ES-I3 (cell line): Measurements from ENCODE around the gene WDR7.

Experiments
- H3K36me3 ChIP-seq: 2 replicates; pipeline ENCODE4 v1.6.1; 2013; ENCODE audit warnings: mild to moderate bottlenecking, low read length, control low read depth, moderate library complexity; ENCODE audit not compliant: insufficient read depth
- H3K4me1 ChIP-seq: 2 replicates; pipeline ENCODE4 v1.6.1; 2013; ENCODE audit warnings: mild to moderate bottlenecking, control low read depth, low read length; ENCODE audit not compliant: insufficient read depth
- H3K9ac ChIP-seq: 2 replicates; pipeline ENCODE4 v1.6.1; 2013; ENCODE audit warnings: low read depth, mild to moderate bottlenecking, low read length, moderate library complexity
- H3K9me3 ChIP-seq: 2 replicates; pipeline ENCODE4 v1.6.1; 2013; ENCODE audit warnings: mild to moderate bottlenecking, low read length, moderate library complexity; ENCODE audit not compliant: control insufficient read depth, insufficient read depth

Gene WDR7

GRCh38 chr18:57051021-57051656, 400.0 kb downstream of the WDR7 start:
- Histone ChIP-seq H3K36me3 (peaks cover 10% of the 10 kb centered on the region), H3K4me1 (no peaks in the 10 kb centered on the region), H3K9ac (no peak overlapping the region), H3K9me3 (peaks cover 18% of the 10 kb centered on the region)

DNA sequence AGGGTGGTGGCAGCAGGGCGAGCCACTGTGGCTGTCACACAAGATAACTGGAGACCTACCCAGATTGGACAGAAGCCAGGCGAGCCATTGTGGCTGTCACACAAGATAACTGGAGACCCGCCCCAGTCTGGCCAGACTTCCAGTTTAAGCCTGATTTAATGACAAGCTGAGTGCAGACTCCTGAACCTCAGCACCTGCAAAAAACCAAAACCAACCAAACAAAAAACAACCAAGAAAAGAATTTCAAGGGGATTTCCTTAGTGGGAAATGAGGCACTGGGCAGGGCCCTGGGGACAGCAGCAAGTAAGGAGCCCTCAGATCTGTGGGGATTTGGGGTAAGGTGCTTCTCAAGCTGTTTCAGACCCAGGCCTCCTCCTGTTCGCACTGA, 400.5 kb downstream of the WDR7 start:
- H3K9ac ChIP-seq = no peak overlapping the region
- H3K4me1 ChIP-seq = no peaks in the 10 kb centered on the region
- peaks cover 16% of the 10 kb centered on the region for H3K9me3 ChIP-seq
- H3K36me3 ChIP-seq = peaks cover 13% of the 10 kb centered on the region

- Histone ChIP-seq H3K36me3 (peaks cover 18% of the 10 kb centered on the region), H3K9ac (no peak overlapping the region), H3K4me1 (no peaks in the 10 kb centered on the region), H3K9me3 (peaks cover 16% of the 10 kb centered on the region)
Measured at GRCh38 chr18:57052173-57052572, 401.0 kb downstream of the WDR7 start.

DNA sequence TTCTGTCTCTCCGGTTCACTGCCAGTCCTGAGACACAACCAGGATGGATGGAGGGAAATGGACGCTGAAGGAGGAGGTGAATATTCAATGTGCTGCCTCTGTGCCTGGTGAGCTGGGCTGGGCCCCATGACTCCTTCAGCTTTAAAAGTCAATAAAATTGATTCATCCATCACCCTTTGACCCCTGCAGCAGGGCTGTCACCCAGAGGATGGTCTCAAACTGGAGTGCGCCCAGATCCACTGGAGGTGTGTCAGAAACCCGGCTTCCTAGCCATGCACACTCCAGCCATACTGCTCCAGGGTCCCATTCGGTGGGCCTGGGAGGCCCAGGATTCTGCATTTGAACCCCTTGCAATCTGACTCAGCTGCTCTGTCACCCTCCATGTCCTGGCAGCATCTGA, 401.6 kb downstream of the WDR7 start:
- no peak overlapping the region for H3K9ac ChIP-seq
- H3K9me3 ChIP-seq = peaks cover 16% of the 10 kb centered on the region
- no peaks in the 10 kb centered on the region for H3K4me1 ChIP-seq
- peaks cover 24% of the 10 kb centered on the region for H3K36me3 ChIP-seq

GRCh38 chr18:57054891-57055290, 403.7 kb downstream of the WDR7 start:
- Histone ChIP-seq H3K9me3 (peaks cover 16% of the 10 kb centered on the region), H3K9ac (no peak overlapping the region), H3K36me3 (peaks cover 32% of the 10 kb centered on the region), H3K4me1 (no peaks in the 10 kb centered on the region)

GRCh38 chr18:57057890-57058289, 406.7 kb downstream of the WDR7 start:
- H3K36me3 ChIP-seq = peaks cover 38% of the 10 kb centered on the region
- no peaks in the 10 kb centered on the region for H3K4me1 ChIP-seq
- no peak overlapping the region for H3K9ac ChIP-seq
- peaks cover 16% of the 10 kb centered on the region for H3K9me3 ChIP-seq

- no peak overlapping the region for H3K9ac ChIP-seq
- peaks cover 46% of the 10 kb centered on the region for H3K36me3 ChIP-seq
- H3K4me1 ChIP-seq = peaks cover 4% of the 10 kb centered on the region; the same call in 1 of the 2 replicates
- peaks cover 13% of the 10 kb centered on the region for H3K9me3 ChIP-seq
Measured at GRCh38 chr18:57058734-57059133, 407.6 kb downstream of the WDR7 start.

- peaks cover 9% of the 10 kb centered on the region; the same call in 1 of the 2 replicates for H3K4me1 ChIP-seq
- no peak overlapping the region for H3K9ac ChIP-seq
- peaks cover 52% of the 10 kb centered on the region for H3K36me3 ChIP-seq
- peaks cover 10% of the 10 kb centered on the region for H3K9me3 ChIP-seq
Measured at GRCh38 chr18:57059366-57059765, 408.2 kb downstream of the WDR7 start.

- H3K9me3 ChIP-seq = no peaks in the 10 kb centered on the region
- no peak overlapping the region for H3K9ac ChIP-seq
- H3K4me1 ChIP-seq = peaks cover 11% of the 10 kb centered on the region; the same call in 1 of the 2 replicates
- peaks cover 47% of the 10 kb centered on the region for H3K36me3 ChIP-seq
Measured at GRCh38 chr18:57060814-57061213, 409.7 kb downstream of the WDR7 start.

DNA sequence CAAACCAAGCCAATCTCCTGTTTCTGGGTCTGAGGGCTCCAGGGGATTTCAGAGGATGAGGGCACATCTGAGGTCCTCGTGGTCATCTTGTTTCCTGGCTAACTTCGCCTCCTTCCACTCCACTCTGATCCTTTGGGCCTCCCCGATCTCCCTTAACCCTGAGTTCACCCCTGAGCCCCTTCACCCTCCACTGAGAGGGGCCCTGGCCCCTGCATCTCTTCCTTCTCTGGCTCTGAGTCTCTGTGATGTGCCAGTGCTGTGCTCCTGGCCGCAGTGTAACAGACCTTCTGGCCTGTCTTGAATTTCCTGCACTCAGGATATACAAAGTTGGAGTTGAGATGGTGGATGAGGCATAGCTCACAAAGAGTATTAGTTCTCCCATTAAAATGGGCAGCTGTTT, 411.0 kb downstream of the WDR7 start:
- Histone ChIP-seq H3K9ac (no peak overlapping the region), H3K4me1 (peaks cover 11% of the 10 kb centered on the region; the same call in 1 of the 2 replicates), H3K36me3 (peaks cover 39% of the 10 kb centered on the region), H3K9me3 (no peaks in the 10 kb centered on the region)

- Histone ChIP-seq H3K36me3 (peaks cover 38% of the 10 kb centered on the region), H3K9me3 (no peaks in the 10 kb centered on the region), H3K9ac (no peak overlapping the region), H3K4me1 (peaks cover 11% of the 10 kb centered on the region; the same call in 1 of the 2 replicates)
Measured at GRCh38 chr18:57062844-57063243, 411.7 kb downstream of the WDR7 start.

- Histone ChIP-seq H3K9ac (no peak overlapping the region), H3K9me3 (no peaks in the 10 kb centered on the region), H3K36me3 (peaks cover 36% of the 10 kb centered on the region), H3K4me1 (peaks cover 11% of the 10 kb centered on the region; the same call in 1 of the 2 replicates)
Measured at GRCh38 chr18:57063601-57064103, 412.5 kb downstream of the WDR7 start.

- H3K4me1 ChIP-seq = peaks cover 45% of the 10 kb centered on the region
- no peaks in the 10 kb centered on the region; the same call in 1 of the 2 replicates for H3K36me3 ChIP-seq
- H3K9me3 ChIP-seq = no peaks in the 10 kb centered on the region
- H3K9ac ChIP-seq = no peak overlapping the region
Measured at GRCh38 chr18:57073501-57074187, 422.5 kb downstream of the WDR7 start.

DNA sequence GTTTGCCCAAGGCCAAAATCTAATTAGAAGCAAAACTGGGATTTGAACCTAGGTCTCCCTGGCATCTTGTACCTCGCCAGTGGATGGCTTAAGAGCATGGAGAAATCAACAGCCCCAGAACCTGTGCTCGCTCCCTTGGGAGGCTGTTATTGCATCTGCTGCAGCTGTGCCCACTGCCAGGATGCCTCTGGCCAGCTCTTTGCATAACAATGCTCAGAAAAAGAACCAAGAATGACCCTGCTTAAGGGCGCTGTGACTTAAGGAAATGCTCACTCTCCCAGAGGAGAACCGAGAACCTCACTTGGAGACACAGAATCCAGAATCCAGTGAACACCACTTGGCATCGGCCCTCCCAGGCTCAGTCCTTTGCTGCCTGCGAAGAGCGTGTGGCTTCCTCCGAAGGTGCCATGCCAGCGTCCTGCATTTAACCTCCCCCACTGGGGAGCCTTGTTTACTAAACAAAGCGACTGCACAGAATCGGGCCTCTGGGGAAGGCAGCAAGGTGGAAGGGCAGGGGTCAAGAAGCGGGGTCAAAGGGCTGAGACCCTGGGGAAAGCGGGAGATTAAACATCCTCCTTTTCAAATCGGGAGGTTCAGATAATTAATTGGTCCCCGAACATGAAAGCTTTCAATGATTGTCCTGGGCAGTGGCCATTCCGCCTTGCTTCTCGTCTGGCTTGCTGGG, 424.7 kb downstream of the WDR7 start:
- Histone ChIP-seq H3K36me3 (no peaks in the 10 kb centered on the region), H3K9me3 (no peaks in the 10 kb centered on the region), H3K9ac (no peak overlapping the region)

More for the DNA sequence above, 424.7 kb downstream of the WDR7 start:
- H3K4me1 ChIP-seq = peaks cover 45% of the 10 kb centered on the region
